Testis (tissue), 2 donors: ENCODE results near the gene ARPC1A.

Source experiments
- CTCF ChIP-seq, 3 experiments: fragments of 450-650 bp in 2 of 3; fragments of 200-600 bp in 1 of 3; sonication (generic) in 1 of 3; IDR thresholded peaks; one replicate each; pipeline ENCODE4 v1.5.1; 2016 to 2019; ENCODE audit warnings: antibody characterized with exemption in 3 of 3, mild to moderate bottlenecking in 2 of 3, moderate library complexity in 1 of 3
- POLR2A ChIP-seq: fragments of 450-650 bp; IDR thresholded peaks from one replicate; pipeline ENCODE4 v1.6.1; 2017; ENCODE audit warnings: antibody characterized with exemption, mild to moderate bottlenecking, moderate library complexity

- TF ChIP-seq CTCF (IDR thresholded peaks at IDR 0.05) = peak in 2 of 3 experiments; percentile 43 to 66
- TF ChIP-seq POLR2A = no peak
These were observed 82.9 kb downstream of the ARPC1A start, which contains the start of the genes BUD31 and PDAP1 for GRCh38 chr7:99408379-99409191.
